ENCODE data around the gene GAB4.
A peak's percentile ranks its signal among the peaks of the same experiment; 100 is the strongest.

- TF ChIP-seq CTCF (IDR thresholded peaks at IDR 0.05; ENCODE audit: poor library complexity) (peak; percentile 63), EZH2 (IDR thresholded peaks at IDR 0.05; ENCODE audit: borderline replicate concordance) (no peak), EZH2phosphoT487 (IDR thresholded peaks at IDR 0.05; ENCODE audit: low read depth, severe bottlenecking, unreplicated experiment) (no peak)
Observed at GRCh38 chr22:16917144-16918003, 90.6 kb downstream of the GAB4 start.

Measured in hepatocyte (in vitro differentiated cells).